ENCODE data around the gene PTPRD. TPM values are rescaled to one million over a fixed set of nuclear protein-coding genes. Genes with fewer than 3 reads are reported as not detected.

The PTPRD gene
- total RNA-seq, 4 donors from 2014 or later, result 0.72 to 8.0 (median 3.0) TPM

DNA sequence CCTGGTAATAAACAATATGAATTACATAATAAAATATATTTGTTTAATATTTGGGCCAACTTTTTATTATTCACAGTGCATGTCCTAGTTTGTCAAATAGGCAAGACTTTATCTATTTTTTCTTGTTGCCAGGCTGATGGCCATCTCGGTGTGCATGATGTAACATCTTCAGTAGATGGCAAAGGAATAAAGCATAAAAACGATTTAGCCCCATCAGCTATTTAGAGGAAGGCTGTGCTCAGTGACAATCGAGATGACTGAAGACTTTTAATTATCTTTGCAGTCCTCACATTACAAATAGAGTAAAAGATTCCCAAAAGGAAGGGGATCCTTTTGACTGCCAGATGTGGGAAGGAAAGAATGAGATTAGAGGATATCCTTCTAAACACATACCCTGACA, 358.5 kb downstream of the PTPRD start:
- H3K4me3 ChIP-seq (ENCODE audit: low read depth, poor library complexity, severe bottlenecking), result no peak overlapping the region
- WGBS, 2 donors, result 12 to 22% methylated on average over 3 of the region's 3 CpGs
- TF ChIP-seq, protein P1, sequence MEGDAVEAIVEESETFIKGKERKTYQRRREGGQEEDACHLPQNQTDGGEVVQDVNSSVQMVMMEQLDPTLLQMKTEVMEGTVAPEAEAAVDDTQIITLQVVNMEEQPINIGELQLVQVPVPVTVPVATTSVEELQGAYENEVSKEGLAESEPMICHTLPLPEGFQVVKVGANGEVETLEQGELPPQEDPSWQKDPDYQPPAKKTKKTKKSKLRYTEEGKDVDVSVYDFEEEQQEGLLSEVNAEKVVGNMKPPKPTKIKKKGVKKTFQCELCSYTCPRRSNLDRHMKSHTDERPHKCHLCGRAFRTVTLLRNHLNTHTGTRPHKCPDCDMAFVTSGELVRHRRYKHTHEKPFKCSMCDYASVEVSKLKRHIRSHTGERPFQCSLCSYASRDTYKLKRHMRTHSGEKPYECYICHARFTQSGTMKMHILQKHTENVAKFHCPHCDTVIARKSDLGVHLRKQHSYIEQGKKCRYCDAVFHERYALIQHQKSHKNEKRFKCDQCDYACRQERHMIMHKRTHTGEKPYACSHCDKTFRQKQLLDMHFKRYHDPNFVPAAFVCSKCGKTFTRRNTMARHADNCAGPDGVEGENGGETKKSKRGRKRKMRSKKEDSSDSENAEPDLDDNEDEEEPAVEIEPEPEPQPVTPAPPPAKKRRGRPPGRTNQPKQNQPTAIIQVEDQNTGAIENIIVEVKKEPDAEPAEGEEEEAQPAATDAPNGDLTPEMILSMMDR (IDR thresholded peaks at IDR 0.05), result no peak
- TF ChIP-seq POLR2A (IDR thresholded peaks at IDR 0.05), result no peak
- no peak for DNase-seq (ENCODE audit: low spot score in 2 of 2)
- intact Hi-C loops (cut with DNase I; ENCODE audit: low total_unique reads), result no loop called here

DNA sequence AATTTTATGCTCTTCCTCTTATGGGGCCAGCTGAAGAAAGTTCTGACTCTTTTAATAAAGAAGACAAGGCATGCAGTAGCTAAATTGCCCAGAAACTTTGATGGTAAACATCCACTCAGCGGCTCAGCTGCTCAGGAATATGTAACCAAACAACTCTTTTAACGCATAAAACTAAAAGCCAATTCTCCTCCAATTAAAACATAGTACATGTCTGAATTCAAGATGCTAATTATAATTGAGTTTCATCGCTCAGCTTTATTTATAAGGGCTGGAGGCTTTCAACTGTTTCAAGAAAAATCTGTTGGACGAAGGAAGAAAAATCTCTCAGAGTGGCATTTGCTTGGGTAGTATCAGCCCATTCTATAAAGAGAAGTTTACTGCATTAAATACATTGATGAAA, 359.5 kb downstream of the PTPRD start:
- H3K4me3 ChIP-seq (ENCODE audit: low read depth, poor library complexity, severe bottlenecking), result no peak overlapping the region
- no peak for DNase-seq (ENCODE audit: low spot score in 2 of 2)
- TF ChIP-seq, protein P1 (IDR thresholded peaks at IDR 0.05), result no peak
- TF ChIP-seq POLR2A (IDR thresholded peaks at IDR 0.05), result no peak
- WGBS, 2 donors, result 89 to 92% methylated on average over 4 of the region's 4 CpGs
- intact Hi-C loops (cut with DNase I; ENCODE audit: low total_unique reads), result no loop called here

DNA sequence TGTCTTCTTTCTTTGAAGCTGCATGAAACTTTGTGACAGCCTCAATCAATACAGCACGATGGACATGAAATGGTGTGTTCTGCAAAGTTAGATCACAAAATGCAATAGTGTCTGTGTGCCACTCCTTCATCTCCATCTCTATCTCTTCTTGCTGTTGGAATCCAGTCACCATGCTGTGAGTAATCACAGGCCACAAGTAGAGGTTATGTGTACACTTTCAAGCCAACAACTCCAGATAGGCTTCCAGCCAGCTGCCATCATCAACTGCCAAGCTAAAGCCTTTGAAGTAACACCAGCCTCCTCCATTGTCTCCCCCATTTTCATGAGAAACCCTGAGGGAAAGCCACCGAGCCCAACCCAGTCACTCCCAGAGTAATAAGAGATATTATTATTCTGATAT, 360.6 kb downstream of the PTPRD start:
- H3K4me3 ChIP-seq (ENCODE audit: low read depth, poor library complexity, severe bottlenecking), result no peak overlapping the region
- WGBS, 2 donors, result 55 to 61% methylated on average over 2 of the region's 2 CpGs
- TF ChIP-seq, protein P1 (IDR thresholded peaks at IDR 0.05), result no peak
- TF ChIP-seq POLR2A (IDR thresholded peaks at IDR 0.05), result no peak
- no peak for DNase-seq (ENCODE audit: low spot score in 2 of 2)
- intact Hi-C loops (cut with DNase I; ENCODE audit: low total_unique reads), result no loop called here

DNA sequence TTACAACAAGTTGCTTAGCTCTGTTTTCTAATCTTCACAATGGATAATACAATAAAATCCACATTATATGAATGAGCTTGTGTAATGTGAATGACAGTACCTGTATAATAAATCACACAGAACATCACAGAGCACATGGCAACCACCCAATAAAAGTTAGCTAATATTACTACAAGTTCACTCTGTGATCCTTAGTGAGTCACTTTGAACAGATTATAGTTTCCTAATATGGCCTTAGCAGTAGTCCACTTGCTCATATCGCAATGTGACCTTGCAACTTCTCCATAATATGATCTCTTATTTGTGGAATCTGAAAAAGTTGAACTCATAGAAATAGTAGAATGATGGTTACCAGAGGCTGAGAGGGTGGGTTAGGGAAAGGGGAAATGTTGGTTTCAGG, 361.3 kb downstream of the PTPRD start:
- intact Hi-C loops (cut with DNase I; ENCODE audit: low total_unique reads), result no loop called here
- no peak overlapping the region for H3K4me3 ChIP-seq (ENCODE audit: low read depth, poor library complexity, severe bottlenecking)
- TF ChIP-seq POLR2A (IDR thresholded peaks at IDR 0.05), result no peak
- TF ChIP-seq, protein P1 (IDR thresholded peaks at IDR 0.05), result no peak
- 67 to 68% methylated on average over 1 of the region's 1 CpG for WGBS, 2 donors
- DNase-seq (ENCODE audit: low spot score in 2 of 2), result no peak

DNA sequence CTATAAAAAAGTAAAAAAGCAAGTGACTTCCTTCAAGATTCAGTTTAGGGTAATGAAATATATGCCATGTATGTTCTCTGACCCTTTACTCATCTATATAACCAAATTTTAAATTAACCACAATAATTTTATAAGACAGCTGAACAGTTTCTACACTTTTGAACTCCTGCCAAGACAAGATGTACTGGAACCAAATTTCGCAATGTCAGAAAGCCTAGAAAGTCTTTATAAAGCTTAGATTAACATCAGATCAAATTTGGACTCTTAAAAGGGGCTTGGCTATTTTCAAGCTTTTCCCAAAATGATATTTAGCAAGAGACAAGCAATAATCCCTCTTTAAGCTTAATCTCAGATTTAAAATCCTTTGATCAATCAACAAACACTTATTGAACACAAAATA, 362.6 kb downstream of the PTPRD start:
- TF ChIP-seq POLR2A (IDR thresholded peaks at IDR 0.05), result no peak
- TF ChIP-seq, protein P1 (IDR thresholded peaks at IDR 0.05), result no peak
- H3K4me3 ChIP-seq (ENCODE audit: low read depth, poor library complexity, severe bottlenecking), result no peak overlapping the region
- 36 to 39% methylated on average over 1 of the region's 1 CpG for WGBS, 2 donors
- intact Hi-C loops (cut with DNase I; ENCODE audit: low total_unique reads), result no loop called here
- DNase-seq (ENCODE audit: low spot score in 2 of 2), result no peak

DNA sequence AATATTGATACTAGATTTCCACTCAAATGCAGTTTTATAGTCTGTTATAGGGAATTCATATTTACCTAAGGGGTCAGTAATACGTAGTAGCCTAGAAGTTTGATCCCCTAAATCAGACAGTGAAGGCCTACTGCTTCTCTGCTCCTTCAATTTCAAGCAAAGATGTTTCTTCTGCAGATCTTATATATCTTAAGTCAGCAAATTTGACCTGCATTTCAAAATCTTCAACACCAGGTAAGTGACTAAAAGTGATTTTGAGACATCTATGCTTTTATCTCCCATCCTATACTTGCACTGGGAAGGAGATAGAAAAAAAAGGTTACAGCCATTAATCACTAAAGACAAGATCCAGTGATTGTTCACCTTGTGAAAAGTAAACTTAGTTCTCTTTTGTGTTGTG, 363.9 kb downstream of the PTPRD start:
- no peak overlapping the region for H3K4me3 ChIP-seq (ENCODE audit: low read depth, poor library complexity, severe bottlenecking)
- intact Hi-C loops (cut with DNase I; ENCODE audit: low total_unique reads), result no loop called here
- DNase-seq (ENCODE audit: low spot score in 2 of 2), result no peak
- WGBS, 2 donors, result 85 to 88% methylated on average over 1 of the region's 1 CpG
- TF ChIP-seq POLR2A (IDR thresholded peaks at IDR 0.05), result no peak
- TF ChIP-seq, protein P1 (IDR thresholded peaks at IDR 0.05), result no peak
